ENCODE measurements around the gene XIRP1. TPM values are rescaled to one million over a fixed set of nuclear protein-coding genes. Genes with fewer than 3 reads are reported as not detected.

XIRP1 gene
- total and polyA plus RNA-seq, 3 donors from 2014 or later: 0.24 to 2.8 (median 0.37) TPM

DNA sequence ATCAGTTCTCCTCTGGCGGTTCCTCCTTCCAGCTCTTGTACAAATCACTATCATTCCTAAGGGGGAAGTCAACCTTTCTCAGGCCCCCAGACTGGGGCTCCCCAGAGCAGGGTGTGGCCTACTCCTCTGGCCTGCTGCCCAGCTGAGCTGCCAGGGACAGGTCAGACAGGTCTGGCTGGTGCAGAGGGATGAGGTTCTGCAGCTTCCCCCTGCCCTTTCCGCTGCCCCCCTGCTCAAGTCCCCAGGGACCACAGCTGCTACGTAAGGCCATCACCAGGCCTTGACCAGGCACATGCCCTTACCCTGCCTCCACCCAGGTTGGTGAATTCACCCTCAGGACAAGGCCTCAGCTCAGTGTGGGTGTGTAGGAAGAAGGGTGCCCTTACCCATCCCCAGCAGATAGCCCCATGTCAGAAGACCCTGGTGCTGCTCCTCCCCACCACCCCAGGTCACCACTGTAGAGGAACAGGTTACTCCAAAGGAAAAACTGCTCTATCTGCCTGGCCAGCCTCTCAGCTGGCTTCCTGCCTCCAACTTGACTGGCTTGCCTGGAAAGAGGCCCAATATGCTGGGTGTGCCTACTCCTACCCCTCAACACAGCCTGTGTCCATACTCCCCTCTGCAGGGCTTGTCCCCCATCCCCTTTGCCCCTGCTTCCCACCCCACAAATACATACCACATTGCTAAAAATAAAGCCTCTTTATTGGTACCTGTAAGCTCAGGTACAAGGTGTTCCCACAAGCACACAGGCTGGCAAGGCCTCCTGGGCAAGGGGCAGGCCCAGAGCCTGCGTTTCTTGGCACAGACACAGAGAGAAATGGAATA is 51.0 kb downstream of the XIRP1 start:
- Histone ChIP-seq H3K27me3 (no peaks in the 10 kb centered on the region), H3K27ac (no peak overlapping the region), H3K36me3 (ENCODE audit: low read depth, missing control alignments) (no peaks in the 10 kb centered on the region), H3K4me1 (peaks cover 16% of the 10 kb centered on the region), H3K9me3 (no peaks in the 10 kb centered on the region), H3K4me3 (no peak overlapping the region)
- no peak for DNase-seq
- TF ChIP-seq, protein P1, sequence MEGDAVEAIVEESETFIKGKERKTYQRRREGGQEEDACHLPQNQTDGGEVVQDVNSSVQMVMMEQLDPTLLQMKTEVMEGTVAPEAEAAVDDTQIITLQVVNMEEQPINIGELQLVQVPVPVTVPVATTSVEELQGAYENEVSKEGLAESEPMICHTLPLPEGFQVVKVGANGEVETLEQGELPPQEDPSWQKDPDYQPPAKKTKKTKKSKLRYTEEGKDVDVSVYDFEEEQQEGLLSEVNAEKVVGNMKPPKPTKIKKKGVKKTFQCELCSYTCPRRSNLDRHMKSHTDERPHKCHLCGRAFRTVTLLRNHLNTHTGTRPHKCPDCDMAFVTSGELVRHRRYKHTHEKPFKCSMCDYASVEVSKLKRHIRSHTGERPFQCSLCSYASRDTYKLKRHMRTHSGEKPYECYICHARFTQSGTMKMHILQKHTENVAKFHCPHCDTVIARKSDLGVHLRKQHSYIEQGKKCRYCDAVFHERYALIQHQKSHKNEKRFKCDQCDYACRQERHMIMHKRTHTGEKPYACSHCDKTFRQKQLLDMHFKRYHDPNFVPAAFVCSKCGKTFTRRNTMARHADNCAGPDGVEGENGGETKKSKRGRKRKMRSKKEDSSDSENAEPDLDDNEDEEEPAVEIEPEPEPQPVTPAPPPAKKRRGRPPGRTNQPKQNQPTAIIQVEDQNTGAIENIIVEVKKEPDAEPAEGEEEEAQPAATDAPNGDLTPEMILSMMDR (IDR thresholded peaks at IDR 0.05): no peak
- TF ChIP-seq POLR2A (IDR thresholded peaks at IDR 0.05): no peak
- intact Hi-C loops (cut with DNase I; ENCODE audit: low total_unique reads): no loop called here
- 44 to 52% methylated on average over 4 of the region's 4 CpGs for WGBS, 2 donors

DNA sequence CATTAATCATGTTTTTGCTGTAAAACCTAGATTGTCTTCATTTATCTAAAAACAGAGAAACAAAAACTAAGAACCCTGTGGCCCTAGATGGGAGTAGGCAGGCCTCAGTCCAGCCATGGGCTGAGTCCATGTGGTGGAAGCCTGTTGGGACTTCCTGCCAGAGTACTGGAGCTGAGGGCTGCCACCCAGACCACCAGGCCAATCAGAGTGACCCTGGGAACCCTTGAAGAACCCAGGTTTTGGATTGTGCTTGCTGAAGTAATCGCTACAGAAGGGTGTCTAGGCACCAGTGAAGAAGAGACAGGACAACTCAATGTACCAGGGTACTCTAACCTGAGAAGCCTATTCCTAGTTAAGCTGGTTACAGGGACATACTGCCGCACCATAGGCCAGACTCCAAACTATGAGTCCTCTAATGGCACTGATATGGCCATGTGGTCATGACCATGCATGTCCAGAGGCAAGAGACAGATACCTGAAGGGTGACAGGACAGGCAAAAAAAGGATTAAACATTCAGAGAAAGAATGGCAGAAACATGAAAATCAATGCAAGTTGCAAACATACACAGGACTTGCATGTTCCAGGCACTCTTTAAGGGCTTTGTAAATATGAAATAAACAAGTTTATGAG is 51.9 kb downstream of the XIRP1 start:
- whole genome bisulfite sequencing, 2 donors: 97 to 98% methylated on average over 2 of the region's 2 CpGs
- no peak for TF ChIP-seq POLR2A (IDR thresholded peaks at IDR 0.05)
- TF ChIP-seq, protein P1 (IDR thresholded peaks at IDR 0.05): no peak
- Histone ChIP-seq H3K36me3 (ENCODE audit: low read depth, missing control alignments) (no peaks in the 10 kb centered on the region), H3K27me3 (no peaks in the 10 kb centered on the region), H3K9me3 (no peaks in the 10 kb centered on the region), H3K4me3 (no peak overlapping the region), H3K27ac (no peak overlapping the region), H3K4me1 (peaks cover 15% of the 10 kb centered on the region)
- no peak for DNase-seq
- intact Hi-C loops (cut with DNase I; ENCODE audit: low total_unique reads): no loop called here

DNA sequence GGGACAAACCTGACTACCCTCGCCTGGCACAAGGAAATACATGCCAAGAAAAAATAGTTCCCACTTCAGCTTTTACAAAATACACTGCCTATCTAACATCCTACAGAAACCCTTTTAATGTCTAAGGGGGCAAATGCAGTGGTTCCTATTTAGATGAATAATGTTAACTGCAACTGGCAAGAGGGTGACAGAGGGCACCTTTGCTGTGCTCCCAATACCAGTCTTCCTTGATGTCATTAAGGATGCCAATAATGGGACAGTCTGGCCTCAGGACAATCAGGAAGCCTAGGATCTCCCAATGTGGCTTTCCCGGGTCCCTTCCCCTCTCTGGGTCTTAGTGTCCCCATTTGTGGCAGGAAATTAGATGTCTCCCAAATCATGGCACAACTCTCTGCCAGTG is 53.0 kb downstream of the XIRP1 start:
- DNase-seq: no peak
- peaks cover 15% of the 10 kb centered on the region for H3K4me1 ChIP-seq
- TF ChIP-seq, protein P1 (IDR thresholded peaks at IDR 0.05): no peak
- TF ChIP-seq POLR2A (IDR thresholded peaks at IDR 0.05): no peak
- no peak overlapping the region for H3K4me3 ChIP-seq
- no peak overlapping the region for H3K27ac ChIP-seq
- no peaks in the 10 kb centered on the region for H3K27me3 ChIP-seq
- H3K36me3 ChIP-seq (ENCODE audit: low read depth, missing control alignments): no peaks in the 10 kb centered on the region
- intact Hi-C loops (cut with DNase I; ENCODE audit: low total_unique reads): no loop called here
- H3K9me3 ChIP-seq: no peaks in the 10 kb centered on the region
- 88 to 100% methylated on average over 2 of the region's 2 CpGs for WGBS, 2 donors

DNA sequence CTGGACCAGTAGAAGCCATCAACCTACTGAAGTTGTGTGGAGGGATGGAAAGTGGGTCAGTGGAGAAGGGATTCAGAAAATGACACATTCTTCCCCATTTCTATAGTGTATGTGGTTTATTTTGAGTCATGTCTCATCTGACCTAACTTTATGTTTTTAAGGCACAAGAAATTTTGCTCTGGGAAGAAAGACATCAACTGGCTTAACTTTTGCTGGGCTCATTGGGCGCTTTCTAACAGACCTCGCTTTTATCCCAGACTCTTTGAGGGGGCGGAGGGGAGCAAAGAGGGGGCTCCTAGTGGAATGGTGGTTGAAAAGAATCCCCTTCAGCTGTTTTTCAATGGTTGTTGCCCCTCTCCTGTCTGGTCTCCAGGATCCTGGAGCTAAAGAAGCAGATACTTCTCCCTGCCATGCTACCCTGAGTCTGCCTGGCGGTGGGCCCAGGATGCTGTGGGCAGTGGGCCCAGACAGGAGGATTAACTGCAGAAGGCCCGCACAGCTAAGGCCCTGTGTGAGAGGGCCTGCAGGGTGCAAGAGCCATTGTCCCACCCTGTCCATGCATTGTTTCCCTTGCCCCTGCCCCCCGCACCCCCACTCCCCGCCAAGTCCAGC is 53.5 kb downstream of the XIRP1 start:
- H3K9me3 ChIP-seq: no peaks in the 10 kb centered on the region
- 80 to 85% methylated on average over 6 to 7 of the region's 7 CpGs for WGBS, 2 donors
- TF ChIP-seq POLR2A (IDR thresholded peaks at IDR 0.05): no peak
- TF ChIP-seq, protein P1 (IDR thresholded peaks at IDR 0.05): no peak
- no peak overlapping the region for H3K4me3 ChIP-seq
- H3K27ac ChIP-seq: no peak overlapping the region
- no peaks in the 10 kb centered on the region for H3K36me3 ChIP-seq (ENCODE audit: low read depth, missing control alignments)
- peaks cover 15% of the 10 kb centered on the region for H3K4me1 ChIP-seq
- DNase-seq: no peak
- intact Hi-C loops (cut with DNase I; ENCODE audit: low total_unique reads): no loop called here
- H3K27me3 ChIP-seq: no peaks in the 10 kb centered on the region
